ENCODE results near the gene MVB12B. TPM values are rescaled to one million over a fixed set of nuclear protein-coding genes. Genes with fewer than 3 reads are reported as not detected.

Gene MVB12B
- total and polyA plus RNA-seq, 2 of the 8 experiments (the other 6 are each of a cell fraction or from before 2014, with no cell fraction given), result 2.6 to 5.0 TPM

- no peak for DNase-seq (ENCODE audit: low read depth in 1 of 2, low spot score in 2 of 2)
- POLR2A ChIA-PET (ENCODE audit: partially characterized antibody), result no interaction called here
- CTCF ChIA-PET (ENCODE audit: partially characterized antibody), result interaction anchor here (0.8 kb wide), 1 partner anchor 38 kb away, joined by 3 read pairs; no protein-coding TSS in a partner anchor
- TF ChIP-seq SP4 (IDR thresholded peaks at IDR 0.05; ENCODE audit: low read length) (no peak), SIRT6 (IDR thresholded peaks at IDR 0.05; ENCODE audit: low read length) (no peak), ATF3 (IDR thresholded peaks at IDR 0.05; ENCODE audit: insufficient read depth, low read depth, low read length) (no peak), BRCA1 (IDR thresholded peaks at IDR 0.05; ENCODE audit: low read depth, low read length) (no peak), CHD2 (IDR thresholded peaks at IDR 0.05; ENCODE audit: low read length) (no peak), BCL11A (IDR thresholded peaks at IDR 0.05; ENCODE audit: low read depth in 2 of 2, low read length in 2 of 2) (no peak), TCF12 (IDR thresholded peaks at IDR 0.05; ENCODE audit: low read depth, low read length) (no peak), CEBPB (IDR thresholded peaks at IDR 0.05; ENCODE audit: low read depth, low read length) (no peak)
Measured at GRCh38 chr9:126357074-126357473, 30.4 kb downstream of the MVB12B start.

More at GRCh38 chr9:126357074-126357473, 30.4 kb downstream of the MVB12B start:
- Histone ChIP-seq H2BK20ac (ENCODE audit: low read length) (no peak overlapping the region), H4K5ac (ENCODE audit: insufficient read length, low read depth, low read length) (no peak overlapping the region), H3K9me3 (ENCODE audit: insufficient read depth in 2 of 2, low read depth in 1 of 2, low read length in 1 of 2) (peaks cover 0 to 8% of the 10 kb centered on the region in 2 experiments; a peak in 2 of 4 replicates), H3K4me2 (ENCODE audit: insufficient read depth in 1 of 2, low read depth in 2 of 2, low read length in 2 of 2) (no peak overlapping the region), H3K23ac (ENCODE audit: insufficient read length) (no peak overlapping the region), H2BK15ac (ENCODE audit: low read length) (no peak overlapping the region), H3K79me1 (ENCODE audit: low read depth, low read length) (no peaks in the 10 kb centered on the region), H3K18ac (ENCODE audit: extremely low read depth, low read length) (no peak overlapping the region), H3K9ac (replicated peaks in 1 of 4; ENCODE audit: extremely low read depth in 1 of 4, low read depth in 3 of 4, low read length in 3 of 4) (no peak overlapping the region), H3K56ac (replicated peaks; ENCODE audit: insufficient read length, low read depth, low read length) (no peak overlapping the region), H3K27ac (ENCODE audit: low read depth, low read length) (no peak overlapping the region), H2BK120ac (replicated peaks; ENCODE audit: low read depth, low read length) (no peak overlapping the region), H4K8ac (ENCODE audit: extremely low read depth, insufficient read depth, low read length) (no peak overlapping the region), H3K23me2 (ENCODE audit: low read depth, low read length) (no peaks in the 10 kb centered on the region), H2BK12ac (ENCODE audit: low read depth, low read length) (no peak overlapping the region), H2AFZ (ENCODE audit: low read length) (no peak overlapping the region), H3K4me3 (ENCODE audit: extremely low read depth in 1 of 4, insufficient read depth in 2 of 4, low read depth in 3 of 4, low read length in 4 of 4) (no peak overlapping the region), H4K91ac (replicated peaks; ENCODE audit: insufficient read length, low read length) (no peak overlapping the region), H3K36me3 (ENCODE audit: control insufficient read depth in 2 of 4, insufficient read depth in 4 of 4, low read length in 3 of 4) (no peaks in the 10 kb centered on the region; a peak in 1 of 8 replicates), H3K4me1 (replicated peaks in 1 of 4; ENCODE audit: control insufficient read depth in 3 of 4, insufficient read depth in 4 of 4, low read length in 3 of 4) (no peaks in the 10 kb centered on the region), H3K14ac (ENCODE audit: insufficient read length) (no peak overlapping the region), H3K27me3 (replicated peaks in 1 of 4; ENCODE audit: control insufficient read depth in 3 of 4, extremely low read depth in 1 of 4, insufficient read depth in 3 of 4, low read length in 3 of 4) (no peaks in the 10 kb centered on the region), H2AK5ac (ENCODE audit: low read depth, low read length) (no peak overlapping the region), H3K4ac (replicated peaks; ENCODE audit: insufficient read length, low read depth, low read length) (no peak overlapping the region), H3K79me2 (ENCODE audit: control insufficient read depth in 1 of 2, insufficient read depth in 2 of 2, low read length in 2 of 2) (no peaks in the 10 kb centered on the region), H4K20me1 (replicated peaks in 1 of 2; ENCODE audit: control insufficient read depth in 1 of 2, insufficient read depth in 2 of 2, low read length in 2 of 2) (no peaks in the 10 kb centered on the region), H2BK5ac (ENCODE audit: low read depth, low read length) (no peak overlapping the region)
- FAIRE-seq, result no peak
- WGBS, 2 experiments (ENCODE audit: extremely low coverage in 1 of 2, insufficient coverage in 1 of 2, insufficient read length in 1 of 2, insufficient replicate concordance in 2 of 2, low coverage in 1 of 2, low lambda C conversion rate in 2 of 2, missing lambda C conversion rate in 1 of 2), result 100% methylated on average over 1 of the region's 1 CpG; no CpG with 5 or more reads in 1 of the 2 experiments
